Measurements from ENCODE around the gene EFL1.
A peak's percentile ranks its signal among the peaks of the same experiment; 100 is the strongest.

EFL1 gene

GRCh38 chr15:82093774-82094211 lies 168.7 kb downstream of the EFL1 start:
- no peaks in the 10 kb centered on the region for H3K27me3 ChIP-seq
- H3K36me3 ChIP-seq: no peaks in the 10 kb centered on the region
- no peak for TF ChIP-seq CTCF (IDR thresholded peaks at IDR 0.05; ENCODE audit: low read depth, low read length)
- peak; percentile 57 for DNase-seq
- no peaks in the 10 kb centered on the region; the same call in 1 of the 2 replicates for H3K4me1 ChIP-seq
- H3K4me3 ChIP-seq (ENCODE audit: low read depth, low read length): peak overlapping the region; percentile 15; the same call in 1 of the 2 replicates
- no peaks in the 10 kb centered on the region for H3K9me3 ChIP-seq

GRCh38 chr15:82093325-82093724 lies 169.2 kb downstream of the EFL1 start:
- DNase-seq: no peak
- H3K4me3 ChIP-seq (ENCODE audit: low read depth, low read length): no peak overlapping the region
- TF ChIP-seq CTCF (IDR thresholded peaks at IDR 0.05; ENCODE audit: low read depth, low read length): no peak

GRCh38 chr15:82091636-82092140 lies 170.8 kb downstream of the EFL1 start:
- Histone ChIP-seq H3K36me3 (no peaks in the 10 kb centered on the region), H3K27me3 (no peaks in the 10 kb centered on the region), H3K4me1 (no peaks in the 10 kb centered on the region; the same call in 1 of the 2 replicates), H3K4me3 (ENCODE audit: low read depth, low read length) (no peak overlapping the region), H3K9me3 (no peaks in the 10 kb centered on the region)
- DNase-seq: no peak
- no peak for TF ChIP-seq CTCF (IDR thresholded peaks at IDR 0.05; ENCODE audit: low read depth, low read length)

More at GRCh38 chr15:82093325-82093724, 169.2 kb downstream of the EFL1 start:
- Histone ChIP-seq H3K9me3 (no peaks in the 10 kb centered on the region), H3K36me3 (no peaks in the 10 kb centered on the region), H3K27me3 (no peaks in the 10 kb centered on the region), H3K4me1 (no peaks in the 10 kb centered on the region; the same call in 1 of the 2 replicates)

- Histone ChIP-seq H3K4me3 (ENCODE audit: low read depth, low read length) (no peak overlapping the region), H3K36me3 (no peaks in the 10 kb centered on the region), H3K9me3 (no peaks in the 10 kb centered on the region), H3K27me3 (no peaks in the 10 kb centered on the region), H3K4me1 (no peaks in the 10 kb centered on the region)
- no peak for DNase-seq
- no peak for TF ChIP-seq CTCF (IDR thresholded peaks at IDR 0.05; ENCODE audit: low read depth, low read length)
Measured at GRCh38 chr15:82086243-82086995, 176.1 kb downstream of the EFL1 start.

GRCh38 chr15:82081914-82082762 lies 180.4 kb downstream of the EFL1 start:
- H3K4me1 ChIP-seq: no peaks in the 10 kb centered on the region
- H3K9me3 ChIP-seq: no peaks in the 10 kb centered on the region
- H3K4me3 ChIP-seq (ENCODE audit: low read depth, low read length): no peak overlapping the region
- DNase-seq: peak; percentile 26
- TF ChIP-seq CTCF (IDR thresholded peaks at IDR 0.05; ENCODE audit: low read depth, low read length): peak; percentile 23
- H3K36me3 ChIP-seq: no peaks in the 10 kb centered on the region
- H3K27me3 ChIP-seq: no peaks in the 10 kb centered on the region

Measured in BE2C (cell line).